Mesendoderm (in vitro differentiated cells): ENCODE results near the gene FAM43A.
A peak's percentile ranks its signal among the peaks of the same experiment; 100 is the strongest.

Experiments
- DNase-seq: peaks from one replicate; pipeline ENCODE4 v3.0.0; 2013
- H2AK5ac ChIP-seq: 2 replicates; pipeline ENCODE4 v1.6.1; 2013; ENCODE audit warnings: low read length, inconsistent platforms
- H2BK120ac ChIP-seq: 2 replicates; pipeline ENCODE4 v1.6.1; 2013; ENCODE audit warnings: low read depth, mild to moderate bottlenecking, low read length, moderate library complexity, mixed read lengths
- H2BK15ac ChIP-seq: replicated peaks from 2 replicates; pipeline ENCODE4 v1.6.1; 2013; ENCODE audit warnings: low read depth, mild to moderate bottlenecking, moderate library complexity
- H2BK5ac ChIP-seq: 2 replicates; pipeline ENCODE4 v1.6.1; 2013; ENCODE audit warnings: low read length, inconsistent platforms
- H3K18ac ChIP-seq: 2 replicates; pipeline ENCODE4 v1.6.1; 2013; ENCODE audit warnings: mild to moderate bottlenecking, low read length, mixed read lengths
- H3K23ac ChIP-seq: one replicate; pipeline ENCODE4 v1.6.1; 2013; ENCODE audit warnings: low read length
- H3K27ac ChIP-seq: 2 replicates; pipeline ENCODE4 v1.5.1; 2013; ENCODE audit warnings: low read depth, mild to moderate bottlenecking, inconsistent platforms, low read length, moderate library complexity
- H3K27me3 ChIP-seq: 2 replicates; pipeline ENCODE4 v1.6.1; 2013; ENCODE audit warnings: low read length, control low read depth, mild to moderate bottlenecking, inconsistent platforms; ENCODE audit not compliant: insufficient read depth, poor library complexity
- H3K36me3 ChIP-seq: 2 replicates; pipeline ENCODE4 v1.6.1; 2013; ENCODE audit warnings: low read length, inconsistent platforms; ENCODE audit not compliant: control insufficient read depth, insufficient read depth
- H3K4ac ChIP-seq: one replicate; pipeline ENCODE4 v1.6.1; 2013; ENCODE audit warnings: low read depth, mild to moderate bottlenecking, low read length, moderate library complexity
- H3K4me1 ChIP-seq: 2 replicates; pipeline ENCODE4 v1.6.1; 2013; ENCODE audit warnings: low read depth, low read length, inconsistent platforms; ENCODE audit not compliant: control insufficient read depth
- H3K4me2 ChIP-seq: 2 replicates; pipeline ENCODE4 v1.6.1; 2013; ENCODE audit warnings: low read length
- H3K4me3 ChIP-seq: 2 replicates; pipeline ENCODE4 v1.5.1; 2013; ENCODE audit warnings: mild to moderate bottlenecking, low read length
- H3K56ac ChIP-seq: one replicate; pipeline ENCODE4 v1.6.1; 2013; ENCODE audit warnings: low read length
- H3K79me1 ChIP-seq: 2 replicates; pipeline ENCODE4 v1.6.1; 2013; ENCODE audit warnings: low read length, inconsistent platforms
- H3K79me2 ChIP-seq: 2 replicates; pipeline ENCODE4 v1.6.1; 2013; ENCODE audit warnings: mild to moderate bottlenecking, low read length; ENCODE audit not compliant: control insufficient read depth, insufficient read depth
- H3K9ac ChIP-seq: 2 replicates; pipeline ENCODE4 v1.6.1; 2013; ENCODE audit warnings: low read length, inconsistent platforms
- H4K5ac ChIP-seq: one replicate; pipeline ENCODE4 v1.6.1; 2013; ENCODE audit warnings: low read length
- H4K8ac ChIP-seq: one replicate; pipeline ENCODE4 v1.6.1; 2013; ENCODE audit warnings: low read depth, mild to moderate bottlenecking, control low read depth, low read length, moderate library complexity
- whole genome bisulfite sequencing: extraction: QIAGEN DNeasy Blood & Tissue Kit; methylation state at CpG from one replicate; pipeline ENCODE4 v1.1.7; 2013; ENCODE audit warnings: low lambda C conversion rate, missing lambda C conversion rate; ENCODE audit not compliant: insufficient coverage; ENCODE audit errors: extremely low coverage; 5-methylcytosine and 5-hydroxymethylcytosine counted together

The FAM43A gene

DNA sequence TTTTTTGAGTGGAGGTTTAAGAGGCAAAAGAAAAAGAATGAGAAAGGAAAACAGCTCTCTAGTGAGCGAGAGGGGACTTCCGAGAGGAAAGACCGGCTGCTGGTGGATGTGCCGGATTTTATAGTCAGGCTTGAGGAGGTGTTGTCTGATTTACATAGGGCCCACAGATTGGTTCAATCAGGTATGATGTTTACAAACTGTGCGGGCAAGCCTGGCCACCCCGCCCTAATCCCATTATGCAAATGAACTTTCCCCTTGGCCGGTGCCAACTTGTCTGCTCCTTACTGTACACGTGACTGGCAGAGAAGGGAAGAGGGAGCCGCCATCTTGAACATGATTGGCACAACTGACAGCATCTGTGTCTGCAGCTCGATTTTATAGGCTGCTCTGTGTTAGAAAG lies 44.7 kb downstream of the FAM43A start:
- Histone ChIP-seq H2BK5ac (no peak overlapping the region), H3K4me1 (peaks cover 6% of the 10 kb centered on the region), H2AK5ac (no peak overlapping the region), H3K4ac (no peak overlapping the region), H2BK120ac (no peak overlapping the region), H3K27me3 (no peaks in the 10 kb centered on the region), H3K18ac (no peak overlapping the region), H3K56ac (no peak overlapping the region), H3K4me2 (no peak overlapping the region), H2BK15ac (no peak overlapping the region), H3K4me3 (no peak overlapping the region), H3K36me3 (no peaks in the 10 kb centered on the region), H3K23ac (no peak overlapping the region), H4K5ac (no peak overlapping the region), H3K79me2 (no peaks in the 10 kb centered on the region), H3K9ac (no peak overlapping the region), H3K27ac (no peak overlapping the region), H3K79me1 (no peaks in the 10 kb centered on the region), H4K8ac (no peak overlapping the region)
- no CpG with 5 or more reads among the region's 10 CpGs for WGBS
- DNase-seq, result peak; percentile 48

DNA sequence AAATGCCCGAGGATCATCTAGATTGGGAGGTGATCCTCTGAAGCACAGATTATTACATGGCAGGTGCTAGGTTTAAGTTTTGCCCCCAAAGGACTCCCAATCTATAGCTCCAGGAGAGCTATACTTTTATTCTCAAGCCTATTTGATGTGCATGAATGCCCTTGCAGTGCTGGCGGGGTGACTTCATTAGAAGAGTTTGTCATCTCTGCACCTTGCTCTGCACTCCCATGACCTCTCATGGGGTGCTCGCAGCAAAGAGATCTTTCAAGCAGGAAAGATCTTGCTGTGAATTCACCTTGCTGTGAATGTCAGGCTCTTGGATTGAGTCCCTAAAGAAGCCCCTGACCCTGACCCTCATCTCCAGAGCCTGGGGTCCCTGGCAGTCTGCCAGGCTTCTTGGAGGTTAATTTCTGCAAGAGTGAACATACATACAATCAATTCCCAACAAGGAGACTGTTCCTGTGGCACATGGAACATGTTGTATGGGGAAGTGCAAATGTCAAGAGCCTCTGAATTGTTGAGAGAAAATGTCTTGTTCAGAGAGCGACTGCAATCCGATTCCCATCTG lies 45.9 kb downstream of the FAM43A start:
- no peak for DNase-seq
- Histone ChIP-seq H3K4me3 (no peak overlapping the region), H3K36me3 (no peaks in the 10 kb centered on the region), H2AK5ac (no peak overlapping the region), H4K8ac (no peak overlapping the region), H3K23ac (no peak overlapping the region), H3K18ac (no peak overlapping the region), H3K56ac (no peak overlapping the region), H3K27me3 (no peaks in the 10 kb centered on the region), H3K79me2 (no peaks in the 10 kb centered on the region), H3K4me2 (no peak overlapping the region), H3K9ac (no peak overlapping the region), H2BK15ac (no peak overlapping the region), H3K27ac (no peak overlapping the region), H4K5ac (no peak overlapping the region), H3K79me1 (no peaks in the 10 kb centered on the region), H2BK120ac (no peak overlapping the region), H3K4me1 (peaks cover 6% of the 10 kb centered on the region), H3K4ac (no peak overlapping the region), H2BK5ac (no peak overlapping the region)
- no CpG with 5 or more reads among the region's 5 CpGs for WGBS

DNA sequence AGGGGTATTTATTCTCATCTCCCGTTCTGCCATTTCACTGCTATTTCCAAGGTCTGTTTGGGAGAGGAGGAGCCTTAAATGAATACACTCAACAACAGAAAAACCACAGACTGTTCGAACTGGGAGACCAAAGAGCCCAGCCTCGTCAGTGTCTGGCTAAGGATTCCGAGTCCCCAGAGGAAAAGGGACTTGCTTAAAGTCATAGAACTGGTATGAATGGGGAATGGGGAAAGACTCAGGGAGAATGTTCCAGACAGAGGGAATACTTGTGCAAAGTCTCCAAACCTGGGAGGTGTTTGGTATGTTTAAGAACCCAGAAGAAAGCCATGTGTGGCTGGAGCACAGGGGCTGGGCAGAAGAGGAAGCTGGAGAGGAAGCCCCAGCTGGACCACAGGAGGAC lies 46.9 kb downstream of the FAM43A start:
- Histone ChIP-seq H3K27ac (no peak overlapping the region), H4K8ac (no peak overlapping the region), H2BK120ac (no peak overlapping the region), H3K4me2 (no peak overlapping the region), H3K79me1 (no peaks in the 10 kb centered on the region), H3K36me3 (no peaks in the 10 kb centered on the region), H2BK15ac (no peak overlapping the region), H3K18ac (no peak overlapping the region), H3K4ac (no peak overlapping the region), H4K5ac (no peak overlapping the region), H3K9ac (no peak overlapping the region), H3K4me1 (peaks cover 6% of the 10 kb centered on the region), H3K27me3 (no peaks in the 10 kb centered on the region), H3K23ac (no peak overlapping the region), H3K79me2 (no peaks in the 10 kb centered on the region), H3K56ac (no peak overlapping the region), H2AK5ac (no peak overlapping the region), H3K4me3 (no peak overlapping the region), H2BK5ac (no peak overlapping the region)
- no peak for DNase-seq
- WGBS, result no CpG with 5 or more reads among the region's 4 CpGs

DNA sequence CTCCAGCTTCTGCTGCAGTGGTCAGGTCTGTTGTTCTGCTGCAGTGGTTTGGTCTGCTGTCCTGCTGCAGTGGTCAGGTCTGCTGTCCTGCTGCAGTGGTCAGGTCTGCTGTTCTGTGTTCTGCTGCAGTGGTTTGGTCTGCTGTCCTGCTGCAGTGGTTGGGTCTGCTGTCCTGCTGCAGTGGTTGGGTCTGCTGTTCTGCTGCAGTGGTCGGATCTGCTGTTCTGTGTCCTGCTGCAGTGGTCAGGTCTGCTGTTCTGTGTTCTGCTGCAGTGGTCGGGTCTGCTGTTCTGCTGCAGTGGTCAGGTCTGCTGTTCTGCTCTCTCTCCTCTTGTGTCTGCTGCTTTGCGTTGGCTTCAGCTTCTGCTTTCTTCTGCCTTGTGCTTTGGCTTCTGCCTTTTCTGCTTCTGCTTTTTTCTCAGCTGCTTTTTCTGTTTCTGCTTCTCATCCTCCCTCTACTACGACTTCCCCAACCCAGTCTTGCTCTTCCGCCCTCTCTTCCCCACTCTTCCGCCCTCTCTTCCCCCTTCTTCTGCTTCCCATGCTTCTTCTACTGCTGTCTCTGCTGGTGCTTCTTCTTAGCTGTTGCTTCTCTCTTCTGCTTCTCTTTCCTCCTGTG lies 50.7 kb downstream of the FAM43A start:
- no peak overlapping the region for H2BK5ac ChIP-seq
- H3K56ac ChIP-seq, result no peak overlapping the region

DNA sequence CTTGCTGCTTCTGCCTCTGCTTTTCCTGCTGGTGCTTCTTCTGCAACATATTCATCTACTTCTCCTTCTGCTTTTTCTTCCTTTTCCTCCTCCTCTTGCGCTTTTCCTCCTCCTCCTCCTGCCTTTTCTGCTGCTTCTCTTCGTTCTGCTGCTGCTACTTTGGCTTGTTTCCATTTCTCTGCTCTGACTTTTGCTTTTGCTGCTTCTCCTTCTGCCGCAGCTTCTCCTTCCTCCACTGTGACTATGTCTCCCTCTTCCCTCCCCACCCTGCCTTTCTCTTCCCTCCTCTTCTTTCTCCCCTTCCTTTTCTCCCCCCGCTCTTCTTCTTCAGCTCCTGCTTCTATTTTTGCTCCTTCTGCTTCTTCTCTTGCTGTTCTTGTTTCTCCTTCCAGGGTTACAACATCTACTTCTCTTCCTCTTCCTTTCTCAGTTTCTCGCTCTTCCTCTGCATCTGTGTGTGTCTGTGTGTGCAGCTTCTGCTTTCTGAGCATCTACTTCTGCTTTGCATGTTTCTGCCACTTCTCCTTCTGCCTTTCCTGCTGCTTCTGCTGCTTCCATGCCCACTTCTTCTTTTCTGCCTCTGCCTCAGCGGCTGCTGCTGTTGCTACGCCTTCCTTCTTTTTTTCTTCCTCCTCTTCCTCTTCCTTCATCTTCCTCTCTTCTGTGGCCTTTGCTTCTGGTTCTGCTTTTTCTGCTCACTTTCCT lies 51.4 kb downstream of the FAM43A start:
- H3K4me1 ChIP-seq, result peaks cover 7% of the 10 kb centered on the region
- H3K4me2 ChIP-seq, result no peak overlapping the region
- no peak overlapping the region for H3K9ac ChIP-seq
- H3K79me1 ChIP-seq, result no peaks in the 10 kb centered on the region
- H3K27ac ChIP-seq, result no peak overlapping the region
- no peak overlapping the region for H4K5ac ChIP-seq
- no peak overlapping the region for H2BK15ac ChIP-seq
- no peak overlapping the region for H2BK120ac ChIP-seq
- no peak overlapping the region for H3K56ac ChIP-seq
- H3K4me3 ChIP-seq, result no peak overlapping the region
- no peak overlapping the region for H4K8ac ChIP-seq
- no peak for DNase-seq
- no peak overlapping the region for H2AK5ac ChIP-seq
- H3K23ac ChIP-seq, result no peak overlapping the region
- no CpG with 5 or more reads among the region's 7 CpGs for WGBS
- no peak overlapping the region for H3K4ac ChIP-seq
- H2BK5ac ChIP-seq, result no peak overlapping the region
- H3K18ac ChIP-seq, result no peak overlapping the region
- H3K27me3 ChIP-seq, result no peaks in the 10 kb centered on the region
- no peaks in the 10 kb centered on the region for H3K36me3 ChIP-seq
- no peaks in the 10 kb centered on the region for H3K79me2 ChIP-seq

More for the DNA sequence above, 50.7 kb downstream of the FAM43A start:
- no peak overlapping the region for H3K18ac ChIP-seq
- H4K8ac ChIP-seq, result no peak overlapping the region
- no peak overlapping the region for H3K27ac ChIP-seq
- H3K4ac ChIP-seq, result no peak overlapping the region
- no peak overlapping the region for H3K4me3 ChIP-seq
- no peak overlapping the region for H2BK120ac ChIP-seq
- no peak overlapping the region for H3K9ac ChIP-seq
- no peak overlapping the region for H2AK5ac ChIP-seq
- H2BK15ac ChIP-seq, result no peak overlapping the region
- no peak overlapping the region for H3K23ac ChIP-seq
- no peaks in the 10 kb centered on the region for H3K27me3 ChIP-seq
- no peak overlapping the region for H4K5ac ChIP-seq
- no CpG with 5 or more reads among the region's 6 CpGs for WGBS
- H3K79me1 ChIP-seq, result no peaks in the 10 kb centered on the region
- H3K79me2 ChIP-seq, result no peaks in the 10 kb centered on the region
- no peak overlapping the region for H3K4me2 ChIP-seq
- no peaks in the 10 kb centered on the region for H3K36me3 ChIP-seq
- peaks cover 7% of the 10 kb centered on the region for H3K4me1 ChIP-seq
- DNase-seq, result no peak
